ENCODE data around the gene DKK1. TPM values are rescaled to one million over a fixed set of nuclear protein-coding genes. Genes with fewer than 3 reads are reported as not detected.

The DKK1 gene
- total and polyA plus RNA-seq, 2 of the 13 experiments (the other 11 are each of a cell fraction or from before 2014, with no cell fraction given) = 123 to 262 TPM

- Histone ChIP-seq H3K4me2 (ENCODE audit: low read depth, low read length) (no peak overlapping the region), H3K4me3 (replicated peaks in 1 of 3; ENCODE audit: insufficient read depth in 1 of 3, low read depth in 2 of 3, low read length in 3 of 3) (no peak overlapping the region), H2AFZ (ENCODE audit: low read length) (no peak overlapping the region), H3K9ac (ENCODE audit: insufficient read depth, low read depth, low read length) (no peak overlapping the region), H3K36me3 (replicated peaks in 1 of 2; ENCODE audit: control insufficient read depth in 1 of 2, insufficient read depth in 2 of 2, low read length in 2 of 2) (no peaks in the 10 kb centered on the region), H3K79me2 (ENCODE audit: insufficient read depth, low read length) (no peaks in the 10 kb centered on the region), H3K27me3 (ENCODE audit: control insufficient read depth in 1 of 2, insufficient read depth in 2 of 2, low read length in 2 of 2) (no peaks in the 10 kb centered on the region), H3K9me3 (ENCODE audit: low read length) (no peaks in the 10 kb centered on the region), H3K27ac (ENCODE audit: extremely low read length, insufficient read depth, low read length) (no peak overlapping the region), H4K20me1 (ENCODE audit: insufficient read depth, low read length) (no peaks in the 10 kb centered on the region), H3K4me1 (ENCODE audit: insufficient read depth, low read length) (no peaks in the 10 kb centered on the region)
- BruUV-seq (replicated peaks) = no TSS peak
- 76% methylated on average over 1 of the region's 1 CpG for WGBS (ENCODE audit: low lambda C conversion rate)
- ATAC-seq (no peak), DNase-seq (ENCODE audit: low spot score) (no peak), FAIRE-seq (no peak)
- in situ Hi-C loops (cut with HindIII; ENCODE audit: extremely low pct_ligation_motif_present, low pct_unique_long_range_greater_than_20kb) = no loop called here
- CTCF ChIA-PET (ENCODE audit: low intra/inter-chr PET ratio, low total read pairs) = no interaction called here
- TF ChIP-seq ZNF589 (CRISPR knock-in tag; conservative IDR thresholded peaks at IDR 0.05) = no peak
- intact Hi-C loops (cut with micrococcal nuclease; ENCODE audit: unreplicated experiment) = no loop called here
- POLR2A ChIA-PET = no interaction called here
Observed at GRCh38 chr10:52280051-52280450, 34.0 kb upstream of the DKK1 start.

GRCh38 chr10:52283174-52283573 lies 30.9 kb upstream of the DKK1 start:
- Histone ChIP-seq H3K27ac (ENCODE audit: extremely low read length, insufficient read depth, low read length) (no peak overlapping the region), H3K27me3 (ENCODE audit: control insufficient read depth in 1 of 2, insufficient read depth in 2 of 2, low read length in 2 of 2) (no peaks in the 10 kb centered on the region), H3K9ac (ENCODE audit: insufficient read depth, low read depth, low read length) (no peak overlapping the region), H3K9me3 (ENCODE audit: low read length) (no peaks in the 10 kb centered on the region), H2AFZ (ENCODE audit: low read length) (no peak overlapping the region), H3K4me1 (ENCODE audit: insufficient read depth, low read length) (no peaks in the 10 kb centered on the region), H3K4me3 (replicated peaks in 1 of 3; ENCODE audit: insufficient read depth in 1 of 3, low read depth in 2 of 3, low read length in 3 of 3) (no peak overlapping the region), H4K20me1 (ENCODE audit: insufficient read depth, low read length) (no peaks in the 10 kb centered on the region), H3K36me3 (replicated peaks in 1 of 2; ENCODE audit: control insufficient read depth in 1 of 2, insufficient read depth in 2 of 2, low read length in 2 of 2) (no peaks in the 10 kb centered on the region), H3K4me2 (ENCODE audit: low read depth, low read length) (no peak overlapping the region), H3K79me2 (ENCODE audit: insufficient read depth, low read length) (no peaks in the 10 kb centered on the region)
- FAIRE-seq (no peak), DNase-seq (ENCODE audit: low spot score) (peak; percentile 6), ATAC-seq (no peak)
- 29% methylated on average over 2 of the region's 2 CpGs for WGBS (ENCODE audit: low lambda C conversion rate)
- intact Hi-C loops (cut with micrococcal nuclease; ENCODE audit: unreplicated experiment) (no loop called here), in situ Hi-C loops (cut with HindIII; ENCODE audit: extremely low pct_ligation_motif_present, low pct_unique_long_range_greater_than_20kb) (no loop called here)
- POLR2A ChIA-PET = no interaction called here
- TF ChIP-seq TCF7L2 (IDR thresholded peaks at IDR 0.05; ENCODE audit: low read depth, low read length) (no peak), SIX4 (CRISPR knock-in tag; IDR thresholded peaks at IDR 0.05) (no peak)
- no TSS peak for BruUV-seq (replicated peaks)
- CTCF ChIA-PET (ENCODE audit: low intra/inter-chr PET ratio, low total read pairs) = no interaction called here

Data from HepG2 (cell line).